GM12891 (cell line): Measurements from ENCODE around the gene CUL4A.
"Not testable (repeated sequence)": the region's sequence is repeated elsewhere in the genome, so short reads cannot be mapped to it uniquely, and the experiment has no call there.

Experiments used
- DNase-seq: peaks from one replicate; pipeline ENCODE4 v3.0.0; 2011; ENCODE audit warnings: low spot score; ENCODE audit not compliant: insufficient read length
- FAIRE-seq: peaks from 2 replicates; lab custom pipeline; 2011; peaks lifted over from hg19 to GRCh38; lab: Jason Lieb, UNC
- PAX5 ChIP-seq: IDR thresholded peaks from 2 replicates; pipeline ENCODE4 v1.6.1; 2011; ENCODE audit warnings: low read length, moderate library complexity, mild to moderate bottlenecking; ENCODE audit not compliant: insufficient read depth, severe bottlenecking
- POLR2A ChIP-seq: IDR thresholded peaks from 2 replicates; pipeline ENCODE4 v1.6.1; 2011; ENCODE audit warnings: low read depth, low read length, control low read depth
- POLR2AphosphoS5 ChIP-seq: IDR thresholded peaks from 2 replicates; pipeline ENCODE4 v1.6.1; 2011; ENCODE audit warnings: low read depth, low read length, control low read depth
- POU2F2 ChIP-seq: IDR thresholded peaks from 2 replicates; pipeline ENCODE4 v1.6.1; 2011; ENCODE audit warnings: low read depth, mild to moderate bottlenecking, control low read depth, low read length, moderate library complexity
- SPI1 ChIP-seq: IDR thresholded peaks from 2 replicates; pipeline ENCODE4 v1.6.1; 2011; ENCODE audit warnings: low read depth, low read length, control low read depth
- TAF1 ChIP-seq: IDR thresholded peaks from 2 replicates; pipeline ENCODE4 v1.6.1; 2011; ENCODE audit warnings: low read depth, low read length, control low read depth

CUL4A gene

DNA sequence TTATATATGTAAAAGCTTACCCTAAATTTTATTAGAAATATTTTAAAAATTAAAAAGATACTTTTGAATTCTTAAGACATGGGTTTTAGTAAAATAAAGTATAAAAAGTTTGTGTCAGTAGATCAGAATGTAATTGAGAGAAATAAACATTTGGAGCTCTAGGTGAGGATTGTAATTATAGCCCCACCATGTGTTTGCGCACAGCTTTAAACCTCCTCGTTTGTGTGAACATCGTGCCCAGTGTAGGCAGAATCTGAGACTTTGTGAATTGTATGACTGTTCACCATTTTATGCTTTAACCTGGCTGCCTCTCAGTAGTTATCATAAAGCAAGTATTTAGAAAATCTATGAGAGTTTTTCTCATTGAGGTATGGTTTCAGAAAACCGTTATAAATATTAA, 29.1 kb downstream of the CUL4A start:
- TF ChIP-seq POLR2A: no peak
- TF ChIP-seq TAF1: no peak
- TF ChIP-seq POU2F2: no peak
- no peak for TF ChIP-seq SPI1
- TF ChIP-seq POLR2AphosphoS5: no peak
- no peak for TF ChIP-seq PAX5
- no peak for FAIRE-seq
- no peak for DNase-seq

DNA sequence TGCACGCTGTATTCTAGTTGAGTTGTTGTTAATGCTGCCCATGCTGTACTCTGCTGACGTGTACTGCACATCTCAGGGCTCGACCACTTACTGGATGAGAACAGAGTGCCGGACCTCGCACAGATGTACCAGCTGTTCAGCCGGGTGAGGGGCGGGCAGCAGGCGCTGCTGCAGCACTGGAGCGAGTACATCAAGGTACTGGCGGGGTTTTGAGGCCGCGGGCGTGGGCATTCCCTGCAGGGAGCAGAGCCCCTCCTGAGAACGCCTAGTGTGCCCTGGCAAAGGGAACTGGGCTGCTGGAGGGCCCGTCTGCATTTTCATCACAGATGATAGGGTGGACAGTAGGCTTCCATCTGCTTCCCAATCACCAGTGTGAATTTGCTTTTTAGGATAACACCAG, 29.9 kb downstream of the CUL4A start:
- no peak for TF ChIP-seq POLR2A
- no peak for TF ChIP-seq SPI1
- TF ChIP-seq POU2F2: no peak
- TF ChIP-seq TAF1: no peak
- no peak for TF ChIP-seq POLR2AphosphoS5
- TF ChIP-seq PAX5: no peak
- DNase-seq: no peak
- FAIRE-seq: no peak

DNA sequence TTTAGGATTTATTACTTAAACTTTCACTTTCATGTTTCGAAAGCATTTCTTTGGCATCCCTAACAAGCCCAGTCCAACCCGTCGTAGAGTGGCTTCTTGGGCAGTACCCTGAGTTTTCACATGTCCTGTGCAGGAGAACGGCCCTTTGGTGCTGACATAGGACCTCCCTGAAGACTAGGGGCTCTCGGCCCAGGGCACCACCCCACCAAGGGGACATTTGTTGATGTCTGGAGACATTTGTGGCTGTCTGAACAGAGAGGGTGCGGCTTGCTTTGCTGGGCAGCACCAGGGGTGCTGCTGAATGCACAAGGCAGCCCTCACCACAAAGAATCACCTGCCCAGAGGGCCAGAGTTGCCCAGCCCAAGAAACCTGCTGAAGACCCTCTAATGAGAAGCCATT, 30.6 kb downstream of the CUL4A start:
- TF ChIP-seq POU2F2: no peak
- no peak for TF ChIP-seq SPI1
- TF ChIP-seq POLR2AphosphoS5: no peak
- no peak for TF ChIP-seq TAF1
- no peak for TF ChIP-seq PAX5
- TF ChIP-seq POLR2A: no peak
- no peak for FAIRE-seq
- DNase-seq: no peak

DNA sequence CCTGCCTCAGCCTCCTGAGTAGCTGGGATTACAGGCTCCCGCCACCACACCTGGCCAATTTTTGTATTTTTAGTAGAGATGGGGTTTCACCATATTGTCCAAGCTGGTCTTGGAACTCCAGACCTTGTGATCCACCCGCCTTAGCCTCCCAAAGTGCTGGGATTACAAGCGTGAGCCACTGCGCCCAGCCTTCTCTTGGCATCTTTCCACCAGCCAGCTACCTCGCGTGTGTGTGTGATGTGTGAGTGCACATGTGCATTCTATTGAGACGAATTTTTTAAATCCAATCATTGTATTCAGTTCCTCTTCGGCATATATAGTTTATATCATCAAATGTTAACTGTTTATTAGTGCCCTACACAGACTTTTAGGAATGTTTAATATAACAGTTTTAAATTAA, 32.2 kb downstream of the CUL4A start:
- not testable (repeated sequence) for DNase-seq, FAIRE-seq

DNA sequence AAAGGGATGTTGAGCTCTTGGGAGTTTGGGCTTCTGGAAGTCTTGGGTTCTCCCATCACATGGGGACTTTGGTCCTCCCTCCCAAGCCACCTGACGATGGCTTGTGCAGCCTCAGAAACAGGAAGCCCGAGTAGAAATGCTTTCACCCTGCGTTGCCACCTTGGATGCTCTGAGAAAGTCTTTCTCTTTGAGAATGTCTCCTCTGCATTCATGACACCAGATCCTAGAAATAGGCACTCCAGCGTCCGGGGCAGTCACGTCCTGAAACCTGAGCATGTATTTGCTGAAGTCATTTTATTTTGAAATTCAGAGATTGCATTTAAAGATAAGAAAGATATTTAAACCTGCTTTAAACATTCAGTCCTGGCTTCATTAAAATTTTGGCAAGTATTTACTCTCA, 34.4 kb downstream of the CUL4A start:
- FAIRE-seq (no peak), DNase-seq (no peak)
- no peak for TF ChIP-seq TAF1

DNA sequence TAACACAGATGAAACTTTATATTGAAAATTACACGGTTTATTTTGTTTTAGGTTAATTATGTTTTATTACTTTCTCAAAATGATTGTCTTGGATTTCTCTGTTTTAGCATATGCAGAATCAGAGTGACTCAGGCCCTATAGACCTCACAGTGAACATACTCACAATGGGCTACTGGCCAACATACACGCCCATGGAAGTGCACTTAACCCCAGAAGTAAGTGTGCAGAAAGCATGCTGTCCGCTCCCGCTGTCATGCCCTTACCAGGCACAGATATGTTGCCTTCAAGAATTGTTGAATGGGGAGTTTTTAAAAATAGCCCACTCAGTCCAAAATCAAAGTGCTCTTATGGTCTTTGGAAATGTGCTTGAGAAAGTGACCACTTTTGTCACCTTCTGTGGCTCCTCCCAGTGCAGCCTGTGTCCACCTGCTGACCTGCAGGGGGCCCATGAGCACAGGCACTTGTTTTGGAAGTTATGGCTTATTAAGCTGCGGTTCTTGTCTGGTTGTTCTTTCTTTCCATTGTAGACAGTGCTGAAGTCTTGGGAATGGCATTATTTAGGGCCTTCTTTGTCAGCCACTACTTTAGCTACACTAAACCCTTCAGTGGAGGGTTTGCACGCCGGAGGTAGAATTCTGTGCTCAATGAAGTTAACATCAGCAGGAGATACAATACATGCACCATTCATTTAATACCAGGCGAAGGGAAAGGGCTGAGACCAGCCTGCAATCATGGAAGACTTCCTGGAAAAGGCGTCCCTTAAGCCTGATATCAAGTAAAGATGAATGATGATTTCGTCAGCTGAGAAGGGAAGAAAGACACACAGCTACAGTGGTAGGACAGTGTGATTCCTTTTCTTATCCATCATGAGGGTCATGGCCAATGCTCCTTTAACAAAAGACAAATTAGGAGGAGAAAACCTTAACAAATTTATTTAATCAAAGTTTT, 36.7 kb downstream of the CUL4A start:
- FAIRE-seq: no peak
- DNase-seq: no peak
- TF ChIP-seq POLR2AphosphoS5 (no peak), POLR2A (no peak), POU2F2 (no peak), PAX5 (no peak), TAF1 (no peak), SPI1 (no peak)

DNA sequence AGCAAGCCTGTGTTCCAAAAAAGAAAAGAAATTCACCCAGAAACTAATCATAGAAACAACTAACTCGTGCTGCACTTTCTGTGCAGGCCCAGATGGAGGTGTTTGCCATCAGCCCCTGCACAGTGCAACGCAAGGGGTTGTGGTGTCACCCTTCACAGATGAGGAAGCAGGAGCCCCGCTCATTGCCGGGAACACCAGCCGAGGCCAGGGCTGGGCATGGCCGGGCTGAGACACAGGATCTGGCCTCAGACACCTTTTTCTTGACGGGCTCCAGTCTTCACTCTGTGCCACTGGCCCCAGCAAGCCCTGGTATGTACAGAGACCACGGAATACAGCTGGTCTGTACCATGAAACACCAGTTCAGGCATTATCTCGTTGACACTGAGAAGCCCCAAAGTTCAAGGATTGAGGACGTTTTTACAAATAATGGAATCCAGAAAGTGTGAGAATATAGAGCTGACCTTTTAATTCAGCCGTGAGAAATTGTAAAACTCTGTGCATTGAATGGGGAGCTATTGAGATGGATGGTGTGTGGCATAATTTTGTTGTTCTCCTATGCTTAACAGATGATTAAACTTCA, 43.2 kb downstream of the CUL4A start:
- no peak for TF ChIP-seq POLR2AphosphoS5
- no peak for TF ChIP-seq POLR2A
- no peak for TF ChIP-seq PAX5
- no peak for TF ChIP-seq TAF1
- no peak for TF ChIP-seq SPI1
- no peak for TF ChIP-seq POU2F2
- DNase-seq (no peak), FAIRE-seq (no peak)

DNA sequence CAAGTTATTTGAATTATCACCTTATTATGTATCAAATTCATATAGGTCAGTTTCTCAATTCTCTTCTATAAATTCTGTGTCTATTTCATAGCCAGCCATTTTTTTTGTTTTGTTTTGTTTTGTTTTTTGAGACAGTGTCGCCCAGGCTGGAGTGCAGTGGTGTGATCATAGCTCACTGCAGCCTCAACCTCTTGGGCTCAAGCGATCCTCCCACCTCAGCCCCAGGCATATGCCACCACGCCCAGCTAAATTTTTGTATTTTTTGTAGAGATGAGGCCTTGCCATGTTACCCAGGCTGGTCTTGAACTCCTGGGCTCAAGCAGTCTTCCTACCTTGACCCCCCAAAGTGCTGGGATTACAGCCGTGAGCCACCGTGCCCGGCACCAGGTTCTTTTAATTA, 48.5 kb downstream of the CUL4A start:
- not testable (repeated sequence) for DNase-seq, FAIRE-seq

DNA sequence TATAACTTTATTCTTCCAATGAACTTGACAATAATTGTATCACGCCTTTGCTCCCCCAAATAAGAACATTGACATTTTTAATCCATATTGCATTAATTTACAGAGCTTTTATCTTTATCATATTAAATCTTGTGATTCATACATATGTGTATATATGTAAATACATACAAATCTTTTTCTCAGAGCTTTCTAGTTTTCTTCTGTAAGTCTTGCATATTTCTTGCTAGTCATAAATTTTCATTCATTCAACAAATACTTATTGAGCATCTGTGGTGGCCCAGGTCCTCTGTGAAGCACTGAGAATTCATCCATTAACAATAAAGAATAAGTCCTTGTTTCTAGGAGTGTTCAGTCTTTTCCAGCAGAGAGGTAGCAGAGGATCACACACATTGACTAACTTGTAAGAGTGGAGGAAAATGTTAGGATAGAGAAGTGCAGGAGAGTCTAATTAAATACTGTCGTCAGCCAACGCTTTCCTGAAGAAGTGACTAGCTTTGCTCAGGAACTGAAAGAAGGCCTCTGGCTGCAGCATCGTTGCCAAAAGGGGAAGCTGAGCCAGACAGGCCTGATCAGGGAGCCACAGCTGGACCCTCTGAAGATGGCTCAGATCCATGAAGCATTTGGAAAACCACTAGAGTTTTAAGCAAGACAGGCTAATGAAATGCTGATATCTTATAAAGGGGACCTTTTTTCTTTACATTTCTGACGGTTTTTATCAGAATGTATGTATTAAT, 49.1 kb downstream of the CUL4A start:
- TF ChIP-seq POLR2AphosphoS5 (no peak), POLR2A (no peak), SPI1 (no peak), TAF1 (no peak), PAX5 (no peak), POU2F2 (no peak)
- FAIRE-seq (no peak), DNase-seq (no peak)

DNA sequence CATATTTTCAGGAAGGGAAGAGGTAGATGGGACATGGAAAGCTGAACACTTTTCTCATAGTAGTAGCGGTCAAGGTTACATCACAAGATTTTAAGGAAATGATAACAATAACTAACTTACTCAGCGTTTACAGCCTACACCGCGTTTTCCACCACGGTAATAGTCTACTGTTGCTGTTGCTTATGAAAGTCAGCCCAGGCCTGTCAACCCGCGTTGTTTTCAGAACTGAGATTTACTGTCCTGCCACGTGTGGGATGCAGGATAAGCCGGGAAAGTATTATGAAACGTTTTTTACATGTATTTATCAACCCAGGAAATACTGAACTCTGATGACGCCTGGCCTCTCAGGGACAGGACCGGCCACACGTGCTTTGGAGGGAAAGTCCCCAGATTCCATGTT, 51.6 kb downstream of the CUL4A start:
- DNase-seq (no peak), FAIRE-seq (no peak)
- no peak for TF ChIP-seq PAX5
- no peak for TF ChIP-seq POLR2AphosphoS5
- no peak for TF ChIP-seq POU2F2
- TF ChIP-seq TAF1: no peak
- no peak for TF ChIP-seq POLR2A
- TF ChIP-seq SPI1: no peak

DNA sequence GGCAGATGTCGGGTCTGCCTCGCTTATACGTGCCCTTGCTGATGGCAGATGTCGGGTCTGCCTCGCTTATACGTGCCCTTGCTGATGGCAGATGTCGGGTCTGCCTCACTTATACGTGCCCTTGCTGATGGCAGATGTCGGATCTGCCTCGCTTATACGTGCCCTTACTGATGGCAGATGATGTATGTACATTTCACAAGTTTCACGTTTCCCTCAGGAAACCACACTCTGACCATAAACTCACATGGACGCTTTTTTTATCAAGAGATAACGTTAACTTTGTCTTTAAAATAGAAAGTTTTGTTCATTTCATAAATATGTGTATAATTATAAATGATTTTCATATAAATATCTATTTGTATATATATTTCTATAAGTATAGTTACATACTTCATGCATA, 53.6 kb downstream of the CUL4A start:
- DNase-seq, FAIRE-seq: not testable (repeated sequence)
